ENCODE results near the gene CASKIN1. TPM values are rescaled to one million over a fixed set of nuclear protein-coding genes. Genes with fewer than 3 reads are reported as not detected.

Gene CASKIN1
- total RNA-seq, 2 donors from 2014 or later, result 0.77 to 11.3 TPM

GRCh38 chr16:2159175-2159838 lies 37.1 kb downstream of the CASKIN1 start:
- Mint-ChIP-seq H3K27ac (peak overlapping the region; percentile 71 to 74), H3K36me3 (peaks cover 19 to 31% of the 10 kb centered on the region in 2 donors), H3K9me3 (no peaks in the 10 kb centered on the region)
- DNase-seq (ENCODE audit: low spot score in 2 of 2) (no peak), ATAC-seq (no peak)

- no peak for ATAC-seq
- DNase-seq (ENCODE audit: low spot score in 2 of 2), result no peak
- peaks cover 30 to 32% of the 10 kb centered on the region in 2 donors for H3K36me3 Mint-ChIP-seq
- H3K9me3 Mint-ChIP-seq, result no peaks in the 10 kb centered on the region
- H3K27ac Mint-ChIP-seq, result peak overlapping the region; percentile 44 to 79
Measured at GRCh38 chr16:2158262-2158638, 38.2 kb downstream of the CASKIN1 start.

- no peak for DNase-seq (ENCODE audit: low spot score in 2 of 2)
- ATAC-seq, result no peak
- Mint-ChIP-seq H3K36me3 (peaks cover 31 to 33% of the 10 kb centered on the region in 2 donors), H3K27ac (peak overlapping the region; percentile 79 to 98), H3K9me3 (no peaks in the 10 kb centered on the region)
Measured at GRCh38 chr16:2157480-2158261, 38.7 kb downstream of the CASKIN1 start.

GRCh38 chr16:2156849-2157224 lies 39.6 kb downstream of the CASKIN1 start:
- Mint-ChIP-seq H3K36me3 (peaks cover 31 to 33% of the 10 kb centered on the region in 2 donors), H3K9me3 (no peaks in the 10 kb centered on the region), H3K27ac (peak overlapping the region; percentile 78 to 98)
- no peak for DNase-seq (ENCODE audit: low spot score in 2 of 2)
- ATAC-seq, result no peak

GRCh38 chr16:2155977-2156848 lies 40.2 kb downstream of the CASKIN1 start:
- DNase-seq (ENCODE audit: low spot score in 2 of 2) (no peak), ATAC-seq (peak in 1 of 2 donors; percentile 0)
- Mint-ChIP-seq H3K27ac (peak overlapping the region; percentile 78 to 98), H3K9me3 (no peaks in the 10 kb centered on the region), H3K36me3 (peaks cover 31 to 36% of the 10 kb centered on the region in 2 donors)

- ATAC-seq (peak; percentile 88 to 96), DNase-seq (ENCODE audit: low spot score in 2 of 2) (peak; percentile 96 to 99)
- peaks cover 31 to 39% of the 10 kb centered on the region in 2 donors for H3K36me3 Mint-ChIP-seq
- peak within 1 kb of the TSS; percentile 78 to 98 for H3K27ac Mint-ChIP-seq
- no peaks in the 10 kb centered on the region for H3K9me3 Mint-ChIP-seq
Measured at GRCh38 chr16:2155091-2155950, 41.1 kb downstream of the CASKIN1 start, which contains the start of gene TRAF7. TRAF7 (plus strand) TSS chr16:2155782; CDS start chr16:2163921, 8,139 bp downstream.

- Mint-ChIP-seq H3K27ac (peak overlapping the region; percentile 78 to 98), H3K9me3 (no peaks in the 10 kb centered on the region), H3K36me3 (peaks cover 31 to 39% of the 10 kb centered on the region in 2 donors)
- ATAC-seq (no peak), DNase-seq (ENCODE audit: low spot score in 2 of 2) (no peak)
Measured at GRCh38 chr16:2154533-2155090, 41.8 kb downstream of the CASKIN1 start.

- ATAC-seq, result no peak
Measured at GRCh38 chr16:2152695-2153506, 43.5 kb downstream of the CASKIN1 start.

GRCh38 chr16:2151188-2152091 lies 45.0 kb downstream of the CASKIN1 start:
- ATAC-seq (no peak), DNase-seq (ENCODE audit: low spot score in 2 of 2) (no peak)
- Mint-ChIP-seq H3K27ac (peak overlapping the region; percentile 15 to 92), H3K9me3 (no peaks in the 10 kb centered on the region), H3K36me3 (peaks cover 30 to 39% of the 10 kb centered on the region in 2 donors)

More at GRCh38 chr16:2152695-2153506, 43.5 kb downstream of the CASKIN1 start:
- DNase-seq (ENCODE audit: low spot score in 2 of 2), result no peak
- no peaks in the 10 kb centered on the region for H3K9me3 Mint-ChIP-seq
- H3K27ac Mint-ChIP-seq, result peak overlapping the region; percentile 78 to 98
- peaks cover 31 to 39% of the 10 kb centered on the region in 2 donors for H3K36me3 Mint-ChIP-seq

- ATAC-seq (no peak), DNase-seq (ENCODE audit: low spot score in 2 of 2) (no peak)
- Mint-ChIP-seq H3K9me3 (no peaks in the 10 kb centered on the region), H3K36me3 (peaks cover 25 to 33% of the 10 kb centered on the region in 2 donors), H3K27ac (peak overlapping the region in 1 of 2 donors; percentile 81)
Measured at GRCh38 chr16:2150418-2151187, 45.8 kb downstream of the CASKIN1 start.

- H3K27ac Mint-ChIP-seq, result no peak overlapping the region
- H3K9me3 Mint-ChIP-seq, result no peaks in the 10 kb centered on the region
- DNase-seq (ENCODE audit: low spot score in 2 of 2), result no peak
- peaks cover 17 to 25% of the 10 kb centered on the region in 2 donors for H3K36me3 Mint-ChIP-seq
- no peak for ATAC-seq
Measured at GRCh38 chr16:2149630-2150417, 46.6 kb downstream of the CASKIN1 start.

- DNase-seq (ENCODE audit: low spot score in 2 of 2), result peak in 1 of 2 donors; percentile 41
- no peak overlapping the region for H3K27ac Mint-ChIP-seq
- H3K9me3 Mint-ChIP-seq, result no peaks in the 10 kb centered on the region
- ATAC-seq, result peak in 1 of 2 donors; percentile 16
- peaks cover 8 to 17% of the 10 kb centered on the region in 2 donors for H3K36me3 Mint-ChIP-seq
Measured at GRCh38 chr16:2148714-2149629, 47.4 kb downstream of the CASKIN1 start.
